GM19372 (cell line): ENCODE results near the gene GALR3.

Source experiments
- ATAC-seq: cut with Tn5 transposase; IDR thresholded peaks from one replicate; pipeline ENCODE4 v1.9.1; 2021; ENCODE audit warnings: mild to moderate bottlenecking, low read depth, moderate library complexity; ENCODE audit not compliant: unreplicated experiment

GALR3 gene

GRCh38 chr22:37862570-37863325, 39.6 kb downstream of the GALR3 start:
- ATAC-seq = no peak

- no peak for ATAC-seq
Observed at GRCh38 chr22:37865510-37865909, 42.3 kb downstream of the GALR3 start.

- ATAC-seq = no peak
Observed at GRCh38 chr22:37870273-37870672, 47.1 kb downstream of the GALR3 start.
